ENCODE results near the gene CUTA.

CUTA gene

DNA sequence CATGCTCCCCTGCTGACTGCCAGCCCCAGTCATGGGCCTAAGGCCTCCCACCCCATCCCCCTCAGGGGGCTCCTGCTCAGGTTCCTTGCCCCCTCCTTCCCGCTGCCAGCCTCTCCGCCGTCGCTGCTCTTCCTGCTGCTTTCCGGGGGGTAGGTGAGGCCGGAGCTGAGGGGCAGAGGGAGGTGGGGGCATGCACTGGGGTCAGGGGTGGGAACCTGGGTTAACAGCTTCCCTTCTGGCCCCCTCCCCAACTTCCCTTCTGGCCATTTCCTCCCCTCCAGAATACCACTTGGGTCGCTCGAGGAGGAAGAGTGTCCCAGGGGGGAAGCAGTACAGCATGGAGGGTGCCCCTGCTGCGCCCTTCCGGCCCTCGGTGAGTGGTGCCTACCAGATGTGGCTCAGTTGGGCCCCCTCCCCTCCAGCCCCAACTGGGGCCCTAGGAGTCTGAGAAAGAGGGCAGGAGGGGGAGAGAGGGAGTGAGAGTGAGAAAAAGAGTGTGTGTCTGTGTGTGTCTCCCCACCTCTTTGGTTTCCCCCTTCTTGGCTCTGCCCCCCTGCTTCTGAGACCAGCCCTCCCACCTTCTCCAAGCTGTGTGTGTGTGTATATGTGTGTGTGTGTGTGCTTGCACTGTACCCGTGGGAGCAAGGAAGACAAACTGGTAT lies 14.1 kb upstream of the CUTA start:
- TF ChIP-seq GATA3 (IDR thresholded peaks at IDR 0.05; ENCODE audit: low read depth, low read length) (no peak), GATA2 (IDR thresholded peaks at IDR 0.05; ENCODE audit: low read depth, low read length) (no peak)

DNA sequence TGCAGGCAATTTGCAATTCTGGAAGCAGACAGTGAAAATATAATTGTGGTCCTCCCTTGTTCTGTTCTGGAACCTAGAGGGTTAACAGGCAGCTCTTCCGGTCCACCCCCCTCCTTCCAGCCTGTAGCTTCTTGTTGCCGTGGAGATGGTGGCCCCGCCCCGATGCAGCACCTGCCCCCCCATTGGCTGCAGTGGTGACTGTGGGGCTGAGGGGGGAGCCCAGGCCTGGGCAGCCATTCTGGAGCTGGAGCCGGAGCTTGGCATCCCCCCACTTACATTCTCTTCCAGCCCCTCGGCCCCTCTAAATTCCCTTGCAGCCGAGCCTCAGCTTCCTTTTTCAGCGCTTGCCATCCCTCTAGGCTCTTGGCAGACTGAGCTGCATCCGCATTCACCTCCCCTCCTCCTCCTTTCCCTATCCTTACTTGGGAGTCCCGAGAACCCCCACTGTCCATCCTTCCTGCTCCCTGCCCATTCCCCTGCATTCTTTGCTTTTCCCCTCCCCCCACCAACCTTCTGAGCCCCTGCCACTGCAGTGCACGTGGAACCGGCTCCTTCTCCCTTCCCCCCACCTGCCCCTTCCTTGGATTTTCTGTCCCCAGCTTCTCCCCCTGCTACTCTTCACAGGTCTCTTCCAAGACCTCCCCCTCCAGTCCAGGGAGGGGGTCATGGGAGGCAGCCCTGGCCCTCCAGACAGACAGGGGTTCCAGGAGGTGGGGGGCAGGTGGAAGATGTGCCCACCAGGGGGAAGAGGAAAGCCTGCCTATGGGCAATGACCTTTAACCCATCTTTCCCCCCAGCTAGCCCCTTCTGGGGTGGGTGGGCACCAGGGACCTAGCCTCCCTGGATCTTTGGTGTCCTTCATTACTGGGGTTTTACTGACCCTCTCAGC lies 13.3 kb upstream of the CUTA start:
- TF ChIP-seq GATA3 (IDR thresholded peaks at IDR 0.05; ENCODE audit: low read depth, low read length): no peak
- TF ChIP-seq GATA2 (IDR thresholded peaks at IDR 0.05; ENCODE audit: low read depth, low read length): no peak

DNA sequence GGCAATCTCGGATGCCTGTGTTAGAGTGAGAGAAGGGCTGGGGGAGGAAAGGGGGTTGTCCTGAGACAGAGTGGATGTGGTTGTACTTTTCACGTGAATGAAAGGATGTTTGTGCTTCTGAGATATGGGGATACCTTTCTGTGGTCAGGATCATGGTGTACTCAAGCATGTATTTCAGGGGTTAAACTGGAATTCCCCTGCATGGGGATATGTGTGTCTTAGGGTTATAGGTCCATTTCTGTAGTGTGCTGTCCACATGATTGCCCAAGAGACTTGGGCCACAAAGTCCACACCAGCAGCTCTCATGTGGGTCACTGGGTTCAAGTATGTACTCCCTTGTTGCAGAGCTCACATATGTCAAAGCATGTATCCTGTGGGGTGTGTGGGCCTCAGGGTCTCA lies 12.4 kb upstream of the CUTA start:
- TF ChIP-seq GATA2 (IDR thresholded peaks at IDR 0.05; ENCODE audit: low read depth, low read length) (no peak), GATA3 (IDR thresholded peaks at IDR 0.05; ENCODE audit: low read depth, low read length) (no peak)

DNA sequence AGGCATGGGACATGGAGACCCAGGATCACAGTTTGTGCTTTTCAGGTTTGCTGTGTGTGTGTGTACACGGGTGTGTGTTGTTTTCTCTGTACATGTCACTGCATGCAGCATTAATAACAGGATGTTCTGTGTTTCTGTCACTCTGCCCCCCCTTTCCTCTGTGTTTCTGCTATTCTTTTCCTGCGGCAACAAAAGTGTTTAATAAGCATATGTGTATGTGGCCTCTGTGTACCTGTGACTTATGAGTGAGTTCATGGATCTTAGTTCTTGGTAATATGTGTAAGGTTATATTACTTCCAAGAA lies 11.8 kb upstream of the CUTA start:
- TF ChIP-seq GATA3 (IDR thresholded peaks at IDR 0.05; ENCODE audit: low read depth, low read length): no peak
- TF ChIP-seq GATA2 (IDR thresholded peaks at IDR 0.05; ENCODE audit: low read depth, low read length): no peak

DNA sequence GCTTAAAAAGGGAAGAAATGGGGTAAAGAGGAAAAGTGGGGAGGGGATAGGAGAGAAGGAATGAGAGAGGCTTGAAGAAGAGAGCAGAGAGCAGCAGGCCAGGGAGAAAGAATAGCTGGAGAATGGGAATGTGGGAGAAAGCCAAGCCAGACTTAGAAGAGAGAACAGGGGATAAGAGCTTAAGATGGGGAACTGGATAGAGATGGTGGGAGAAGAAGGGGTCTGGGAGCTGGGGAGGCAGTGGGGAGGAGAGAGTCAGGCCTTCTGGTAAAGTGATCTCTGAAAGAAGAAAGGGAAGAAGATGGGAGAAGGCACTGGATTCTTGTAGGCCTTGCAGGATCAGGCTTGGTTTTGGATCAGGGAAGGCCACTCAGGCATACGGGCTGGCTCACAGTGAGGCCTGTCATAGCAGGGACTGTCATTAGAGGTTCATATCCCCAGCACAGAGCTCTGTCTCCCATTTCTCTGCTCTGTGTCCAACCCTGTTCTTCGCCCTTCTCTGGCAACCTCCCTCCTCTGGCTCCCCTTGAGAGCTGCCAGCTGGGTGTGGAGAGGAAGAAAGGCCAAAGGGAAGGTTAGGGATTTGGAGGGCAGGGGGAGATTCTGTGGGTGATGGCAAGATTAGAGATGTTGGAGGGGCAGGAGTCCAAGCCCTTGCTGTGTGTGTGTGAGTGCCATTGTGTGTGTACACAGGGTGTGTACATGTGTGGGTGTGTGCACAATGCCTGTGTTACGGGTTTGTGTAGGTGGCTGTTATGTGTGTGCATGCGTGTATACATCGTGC lies 11.3 kb upstream of the CUTA start:
- TF ChIP-seq GATA2 (IDR thresholded peaks at IDR 0.05; ENCODE audit: low read depth, low read length): no peak
- TF ChIP-seq GATA3 (IDR thresholded peaks at IDR 0.05; ENCODE audit: low read depth, low read length): no peak

DNA sequence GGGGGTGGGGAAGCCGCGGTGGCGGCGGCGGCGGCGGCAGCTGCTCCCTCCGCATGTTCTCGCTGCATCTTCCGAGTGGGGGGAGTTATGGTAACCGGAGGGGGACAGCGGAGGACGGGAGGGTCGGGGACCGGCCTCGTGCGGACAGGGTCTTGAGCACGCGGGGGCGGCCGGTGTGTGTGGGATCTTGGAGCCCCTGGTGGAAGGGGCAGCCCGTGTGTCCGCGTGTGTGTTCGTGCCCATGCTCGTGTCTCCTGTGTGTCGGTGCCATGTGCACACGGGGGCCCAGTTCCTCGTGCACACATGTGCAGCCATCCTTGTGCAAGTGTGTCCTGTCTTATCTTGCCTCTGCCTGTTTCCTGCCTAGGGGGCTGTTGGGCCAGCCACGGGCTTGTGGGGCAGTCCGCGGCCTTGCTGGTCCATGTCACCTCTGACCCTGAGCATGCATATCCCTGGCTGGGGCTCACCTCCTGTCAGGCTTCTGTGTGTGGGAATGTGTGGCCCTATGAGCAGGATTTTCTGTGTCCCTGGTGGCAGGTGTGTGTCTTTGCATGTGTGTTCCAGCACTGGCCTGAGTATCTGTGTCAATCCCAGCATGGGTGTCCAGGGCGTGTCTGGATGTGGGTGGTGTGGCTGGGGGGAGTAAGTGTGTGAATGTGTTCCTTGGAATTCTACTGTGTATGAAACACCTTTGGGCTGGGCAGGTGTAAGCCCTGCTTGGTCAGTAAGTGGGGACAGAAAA lies 10.5 kb upstream of the CUTA start:
- TF ChIP-seq GATA2 (IDR thresholded peaks at IDR 0.05; ENCODE audit: low read depth, low read length) (no peak), GATA3 (IDR thresholded peaks at IDR 0.05; ENCODE audit: low read depth, low read length) (no peak)

DNA sequence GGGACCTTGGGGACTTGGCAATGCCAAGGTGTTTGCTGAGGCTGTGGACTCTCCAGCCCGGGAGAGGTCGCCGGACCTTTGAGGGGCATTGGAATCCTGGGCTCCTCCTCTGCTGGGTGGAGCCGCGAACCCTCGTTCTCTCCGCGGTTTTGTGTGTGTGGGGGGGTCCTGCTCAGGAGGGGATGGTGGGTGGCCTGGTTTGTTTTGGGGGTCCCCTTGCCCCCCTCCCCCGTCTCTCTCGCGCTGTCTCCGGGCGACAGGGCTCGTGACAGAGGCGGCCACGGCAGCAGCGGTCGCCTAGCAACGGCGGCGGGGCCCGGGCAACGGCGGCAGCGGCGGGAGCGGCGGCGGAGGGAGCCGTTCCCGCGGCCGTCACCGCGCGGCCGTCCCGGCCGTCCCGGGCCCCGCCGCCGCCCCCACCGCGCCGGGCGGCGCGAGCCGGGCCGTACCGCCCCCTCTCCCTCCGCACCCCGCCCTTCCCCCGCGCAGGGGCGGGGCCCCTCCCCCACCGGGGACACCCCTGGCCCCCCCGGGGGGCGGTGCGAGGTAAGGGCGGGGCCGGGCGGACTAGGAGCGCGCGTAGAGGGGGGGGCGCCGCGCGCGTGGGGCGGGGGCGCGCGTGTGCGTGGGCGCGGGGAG lies 9.8 kb upstream of the CUTA start:
- TF ChIP-seq GATA2 (IDR thresholded peaks at IDR 0.05; ENCODE audit: low read depth, low read length): no peak
- no peak for TF ChIP-seq GATA3 (IDR thresholded peaks at IDR 0.05; ENCODE audit: low read depth, low read length)

DNA sequence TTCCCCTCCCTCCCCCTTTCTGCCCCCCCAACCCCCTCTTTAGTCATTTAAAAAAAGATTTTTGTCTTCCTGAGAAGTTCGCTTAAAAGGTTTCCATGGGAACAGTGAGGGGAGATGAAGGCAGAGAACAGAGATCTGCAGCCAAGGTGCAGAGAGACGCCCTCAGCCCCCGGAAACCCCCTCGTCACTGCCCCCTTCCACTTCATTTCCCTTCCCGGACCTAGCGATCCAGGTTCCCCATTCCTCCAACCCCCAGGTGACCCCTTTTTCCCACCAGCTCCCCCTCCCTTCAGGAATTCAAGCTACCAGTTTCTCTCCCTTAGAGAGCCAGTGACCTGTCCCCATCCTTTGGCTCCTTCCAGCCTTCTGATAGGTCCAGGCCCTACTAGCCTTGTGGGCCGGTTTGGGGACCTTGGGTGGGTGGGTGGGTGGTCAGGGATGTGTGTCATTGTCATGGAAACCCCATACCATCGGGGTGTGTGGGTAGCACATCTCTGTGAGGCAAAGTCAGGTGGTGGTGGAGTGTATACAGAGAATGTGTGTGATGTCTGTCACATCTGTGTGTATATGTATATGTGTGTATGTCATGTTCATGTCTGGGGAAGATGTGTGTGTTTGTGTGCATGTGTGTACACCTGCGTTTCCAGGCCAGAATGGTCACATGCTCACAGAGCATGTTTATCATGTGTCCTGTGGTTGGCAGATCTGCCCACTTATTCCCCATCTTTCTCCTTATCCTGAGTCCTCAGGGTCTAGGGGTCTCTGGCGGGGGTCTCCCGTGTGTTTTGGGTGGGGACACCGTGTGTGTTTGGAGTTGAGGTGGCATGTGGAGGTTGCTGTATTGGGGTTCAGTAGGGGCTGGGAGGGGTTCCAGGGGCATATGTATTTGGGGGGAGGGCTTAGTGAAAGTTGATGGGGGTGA lies 8.9 kb upstream of the CUTA start:
- no peak for TF ChIP-seq GATA2 (IDR thresholded peaks at IDR 0.05; ENCODE audit: low read depth, low read length)

DNA sequence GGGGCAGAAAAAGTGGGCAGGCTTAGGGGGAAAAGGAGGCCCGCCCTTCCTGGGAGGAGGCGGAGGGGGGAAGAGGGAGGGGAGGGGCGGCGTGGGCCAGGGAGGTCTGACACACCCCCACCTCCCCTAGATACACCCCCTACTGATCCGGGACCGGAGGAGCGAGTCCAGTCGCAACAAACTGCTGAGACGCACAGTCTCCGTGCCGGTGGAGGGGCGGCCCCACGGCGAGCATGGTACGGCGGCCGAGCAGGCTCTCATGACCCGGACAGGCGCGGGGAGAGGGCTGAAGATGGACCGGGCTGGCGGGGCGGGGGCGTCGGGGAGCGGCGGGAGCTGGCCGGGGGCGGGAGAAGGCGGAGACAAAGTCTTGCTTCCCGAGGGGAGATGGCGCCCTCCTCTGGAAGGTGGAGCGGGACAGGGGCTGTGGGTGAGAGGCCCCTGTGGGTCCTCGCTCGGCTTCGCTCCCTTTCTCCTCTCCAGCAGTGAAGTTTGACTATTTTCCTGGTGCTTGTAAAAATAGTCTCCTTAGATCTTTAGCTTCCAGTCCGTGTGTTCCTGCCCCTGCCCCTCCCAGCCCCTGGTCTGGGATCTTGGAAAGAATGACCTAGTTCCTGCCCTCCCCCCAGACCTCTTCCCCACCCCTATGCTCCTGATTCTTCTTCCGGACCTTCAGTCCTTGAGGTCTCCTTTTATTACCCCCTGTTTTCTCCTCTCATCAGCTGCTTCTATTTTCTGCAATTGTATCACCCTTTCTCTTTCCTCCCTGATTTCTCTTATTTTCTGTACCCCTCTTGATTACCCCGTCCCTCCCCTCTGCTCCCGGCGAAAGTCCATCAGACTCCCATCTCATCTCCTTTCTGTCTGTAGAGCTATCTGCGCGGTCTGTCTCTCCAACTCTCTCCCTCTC lies 8.0 kb upstream of the CUTA start:
- TF ChIP-seq GATA2 (IDR thresholded peaks at IDR 0.05; ENCODE audit: low read depth, low read length) (no peak), GATA3 (IDR thresholded peaks at IDR 0.05; ENCODE audit: low read depth, low read length) (no peak)

DNA sequence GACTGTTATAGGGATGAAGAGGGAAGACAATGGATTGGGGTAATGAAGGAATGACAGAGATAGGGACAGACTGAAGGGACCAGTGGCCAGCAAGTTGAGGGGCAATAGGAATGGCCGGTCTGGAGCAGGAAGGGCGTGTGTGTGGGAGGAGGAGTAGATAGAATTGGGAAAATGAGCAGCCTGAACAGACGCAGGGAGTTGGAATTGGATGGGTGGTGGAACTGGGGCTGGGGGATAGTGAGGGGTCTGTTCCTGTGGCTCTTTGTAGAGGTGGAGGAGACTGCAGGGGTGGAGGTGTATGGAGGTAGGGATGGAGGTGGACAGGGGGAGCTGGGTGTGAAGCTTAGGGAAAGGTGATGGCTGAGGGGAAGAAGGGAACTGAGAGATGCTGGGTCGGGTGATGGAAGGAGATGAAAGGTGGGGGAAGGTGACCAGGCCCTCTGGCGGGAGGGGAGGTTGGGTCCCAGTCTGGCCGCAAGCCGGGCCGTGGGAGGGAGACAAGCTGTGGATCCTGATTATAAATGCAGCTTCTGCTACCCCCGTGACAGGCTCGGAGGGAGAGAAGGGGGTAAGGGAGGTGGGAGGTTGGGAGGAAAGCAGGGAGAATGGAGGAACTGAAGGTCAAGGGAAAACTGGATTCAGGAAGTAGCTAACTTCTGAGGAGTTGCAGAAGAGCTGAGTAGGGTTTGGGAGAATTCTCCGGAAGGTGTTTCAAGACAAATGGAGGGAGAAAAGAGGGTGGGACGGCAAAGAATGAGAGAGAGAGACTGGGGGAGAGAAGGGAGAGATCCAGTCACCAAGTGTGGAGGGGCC lies 7.2 kb upstream of the CUTA start:
- TF ChIP-seq GATA2 (IDR thresholded peaks at IDR 0.05; ENCODE audit: low read depth, low read length): no peak

DNA sequence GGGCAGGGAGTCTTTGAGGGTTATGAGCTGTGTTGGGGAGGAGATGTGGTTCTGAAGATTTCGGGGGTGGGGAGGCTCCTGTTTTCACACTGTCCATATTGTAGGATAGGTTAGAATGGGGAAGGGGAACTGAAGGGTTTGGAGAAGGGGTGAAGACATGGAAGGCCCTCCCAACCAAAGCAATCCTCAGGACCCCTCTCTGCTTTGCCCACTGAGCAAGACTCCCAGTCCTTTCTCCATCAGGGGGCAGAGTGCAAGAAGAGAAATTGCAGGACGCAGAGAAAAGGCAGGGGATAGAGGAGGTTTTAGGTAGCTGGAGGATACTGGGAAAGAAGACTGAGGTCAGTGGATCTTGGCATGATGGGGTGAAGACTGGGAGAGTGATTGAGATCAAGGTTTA lies 5.9 kb upstream of the CUTA start:
- no peak for TF ChIP-seq GATA2 (IDR thresholded peaks at IDR 0.05; ENCODE audit: low read depth, low read length)
- no peak for TF ChIP-seq GATA3 (IDR thresholded peaks at IDR 0.05; ENCODE audit: low read depth, low read length)

All from SH-SY5Y (cell line).